LNCAP (cell line): ENCODE measurements around the gene PGGT1B.

ENCODE experiments used
- TF ChIP-seq, protein P1 (sequence below): fragments of 450-650 bp; IDR thresholded peaks from 2 replicates; pipeline ENCODE4 v1.5.1; 2017; ENCODE audit warnings: mild to moderate bottlenecking

PGGT1B gene

GRCh38 chr5:115262321-115263077 lies at the start of gene PGGT1B:
Gene PGGT1B, minus strand, starts transcription at chr5:115262877. Its CDS starts 26 bp downstream, at chr5:115262851.
- TF ChIP-seq, protein P1, sequence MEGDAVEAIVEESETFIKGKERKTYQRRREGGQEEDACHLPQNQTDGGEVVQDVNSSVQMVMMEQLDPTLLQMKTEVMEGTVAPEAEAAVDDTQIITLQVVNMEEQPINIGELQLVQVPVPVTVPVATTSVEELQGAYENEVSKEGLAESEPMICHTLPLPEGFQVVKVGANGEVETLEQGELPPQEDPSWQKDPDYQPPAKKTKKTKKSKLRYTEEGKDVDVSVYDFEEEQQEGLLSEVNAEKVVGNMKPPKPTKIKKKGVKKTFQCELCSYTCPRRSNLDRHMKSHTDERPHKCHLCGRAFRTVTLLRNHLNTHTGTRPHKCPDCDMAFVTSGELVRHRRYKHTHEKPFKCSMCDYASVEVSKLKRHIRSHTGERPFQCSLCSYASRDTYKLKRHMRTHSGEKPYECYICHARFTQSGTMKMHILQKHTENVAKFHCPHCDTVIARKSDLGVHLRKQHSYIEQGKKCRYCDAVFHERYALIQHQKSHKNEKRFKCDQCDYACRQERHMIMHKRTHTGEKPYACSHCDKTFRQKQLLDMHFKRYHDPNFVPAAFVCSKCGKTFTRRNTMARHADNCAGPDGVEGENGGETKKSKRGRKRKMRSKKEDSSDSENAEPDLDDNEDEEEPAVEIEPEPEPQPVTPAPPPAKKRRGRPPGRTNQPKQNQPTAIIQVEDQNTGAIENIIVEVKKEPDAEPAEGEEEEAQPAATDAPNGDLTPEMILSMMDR, result no peak

- TF ChIP-seq, protein P1, result peak; percentile 69
These were observed 47.2 kb upstream of the PGGT1B start for GRCh38 chr5:115309751-115310370.

GRCh38 chr5:115308815-115309214 lies 46.1 kb upstream of the PGGT1B start:
- TF ChIP-seq, protein P1, result no peak

DNA sequence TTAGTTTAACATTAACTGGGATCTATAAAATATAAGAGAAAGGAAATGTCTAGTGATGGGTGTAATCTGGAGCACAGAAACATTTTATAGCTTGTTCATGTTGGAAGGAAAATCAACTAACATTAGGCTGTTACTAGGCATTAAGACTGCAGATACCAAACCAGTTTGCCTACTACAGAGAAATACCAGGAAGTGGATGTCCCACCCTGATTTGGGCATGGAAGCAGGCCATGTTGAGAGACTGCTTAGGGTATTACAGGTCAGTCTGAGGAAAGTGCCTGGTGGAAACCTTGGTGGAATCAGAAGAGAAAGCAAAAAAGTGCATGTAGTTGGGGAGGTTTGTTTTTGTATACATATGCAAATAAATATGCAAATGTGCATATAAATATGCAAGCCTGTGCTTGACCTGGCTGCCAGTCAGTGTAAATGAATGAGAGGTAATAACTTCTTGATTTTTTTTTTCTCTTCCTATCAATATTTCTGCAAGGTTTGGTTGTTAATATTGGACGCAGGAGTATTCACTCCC lies 43.4 kb upstream of the PGGT1B start:
- TF ChIP-seq, protein P1, result no peak

GRCh38 chr5:115304496-115304895 lies 41.8 kb upstream of the PGGT1B start:
- TF ChIP-seq, protein P1, result no peak

DNA sequence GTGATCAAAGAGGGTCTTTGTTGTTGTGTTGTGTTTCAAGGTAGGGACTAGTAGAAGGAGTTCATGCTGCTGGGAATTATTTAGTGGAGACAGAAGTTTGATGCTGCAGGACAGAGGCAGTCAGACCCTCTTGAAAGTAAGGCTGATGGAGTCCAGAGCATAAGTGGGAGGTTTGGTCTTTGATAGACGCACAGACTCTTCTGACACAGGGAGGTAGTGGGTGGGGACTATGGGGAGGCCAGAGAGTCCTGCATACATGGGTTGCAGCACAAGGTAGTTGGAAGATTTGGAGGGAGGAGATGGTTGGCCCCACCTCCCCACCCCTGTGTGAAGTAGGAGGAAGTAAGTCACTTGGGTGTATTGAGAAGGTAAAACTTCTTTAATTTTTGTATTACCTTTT lies 36.1 kb upstream of the PGGT1B start:
- TF ChIP-seq, protein P1, result no peak

DNA sequence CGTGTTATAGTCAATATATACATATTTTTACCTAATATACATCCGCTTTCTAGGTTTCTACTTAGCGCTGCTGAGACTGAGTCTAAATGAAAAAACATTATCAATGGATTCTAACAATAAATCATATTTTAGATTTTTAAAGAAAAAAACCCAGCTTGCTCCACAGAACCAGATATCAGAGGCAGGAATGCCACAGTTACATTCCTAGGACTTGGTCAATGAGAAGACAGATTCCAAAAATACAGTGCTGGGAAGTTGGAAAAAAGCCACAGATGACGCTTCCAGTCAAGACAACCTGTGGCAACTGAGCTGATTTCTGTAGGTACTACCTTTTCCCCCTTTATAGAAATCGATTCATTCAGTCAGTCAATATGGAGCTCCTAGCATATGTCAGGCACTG lies 34.4 kb upstream of the PGGT1B start:
- TF ChIP-seq, protein P1, result no peak
